Measurements from ENCODE around the gene PNPLA5. TPM values are rescaled to one million over a fixed set of nuclear protein-coding genes. Genes with fewer than 3 reads are reported as not detected.

The PNPLA5 gene
- total and polyA plus RNA-seq, 2 of the 13 experiments (the other 11 are each of a cell fraction or from before 2014, with no cell fraction given), result not detected

DNA sequence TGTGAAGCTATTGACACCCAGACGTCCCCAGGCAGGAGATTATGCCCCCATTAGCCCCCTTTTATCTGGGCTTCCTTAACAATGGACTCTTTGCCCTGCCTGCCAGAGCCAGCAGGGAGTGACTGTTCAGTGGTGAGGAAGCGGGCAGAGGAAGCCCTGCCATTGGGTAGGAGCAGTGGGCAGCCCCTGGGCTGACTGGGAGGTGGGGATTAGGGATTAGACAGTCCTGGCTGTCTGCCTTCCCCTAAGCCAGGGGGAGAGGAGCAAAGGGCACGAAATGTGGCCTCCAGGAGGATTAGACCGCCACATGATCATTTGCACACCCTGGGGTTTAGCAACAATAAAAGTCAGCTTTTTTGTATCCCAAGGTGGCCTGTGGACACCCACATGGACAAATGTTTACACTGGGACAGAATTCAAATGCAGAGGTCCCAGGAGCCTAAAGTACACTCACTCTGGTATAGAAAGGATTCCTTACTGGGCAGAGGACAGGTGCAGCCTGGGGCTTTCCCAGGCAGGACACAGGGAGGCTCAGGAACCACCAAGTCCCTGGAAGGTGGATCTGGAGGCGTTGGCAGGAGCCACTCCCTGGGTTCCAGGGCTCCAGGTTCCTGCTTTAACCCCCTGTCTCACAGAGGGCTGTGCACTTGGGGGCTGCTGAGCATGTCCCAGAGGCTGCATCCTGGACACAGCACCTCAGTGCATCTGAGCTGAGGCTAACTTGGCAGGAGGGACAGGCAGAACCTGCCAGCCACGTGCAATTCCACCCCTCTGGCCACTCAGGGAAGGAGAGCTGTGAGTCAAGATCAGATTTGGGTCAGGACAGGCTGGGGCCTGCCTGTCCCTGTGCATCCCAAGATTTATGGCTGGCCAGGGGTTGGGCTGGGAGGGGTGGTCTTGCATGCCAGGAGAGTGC is 33.9 kb upstream of the PNPLA5 start (continued):
- TF ChIP-seq, protein P1, sequence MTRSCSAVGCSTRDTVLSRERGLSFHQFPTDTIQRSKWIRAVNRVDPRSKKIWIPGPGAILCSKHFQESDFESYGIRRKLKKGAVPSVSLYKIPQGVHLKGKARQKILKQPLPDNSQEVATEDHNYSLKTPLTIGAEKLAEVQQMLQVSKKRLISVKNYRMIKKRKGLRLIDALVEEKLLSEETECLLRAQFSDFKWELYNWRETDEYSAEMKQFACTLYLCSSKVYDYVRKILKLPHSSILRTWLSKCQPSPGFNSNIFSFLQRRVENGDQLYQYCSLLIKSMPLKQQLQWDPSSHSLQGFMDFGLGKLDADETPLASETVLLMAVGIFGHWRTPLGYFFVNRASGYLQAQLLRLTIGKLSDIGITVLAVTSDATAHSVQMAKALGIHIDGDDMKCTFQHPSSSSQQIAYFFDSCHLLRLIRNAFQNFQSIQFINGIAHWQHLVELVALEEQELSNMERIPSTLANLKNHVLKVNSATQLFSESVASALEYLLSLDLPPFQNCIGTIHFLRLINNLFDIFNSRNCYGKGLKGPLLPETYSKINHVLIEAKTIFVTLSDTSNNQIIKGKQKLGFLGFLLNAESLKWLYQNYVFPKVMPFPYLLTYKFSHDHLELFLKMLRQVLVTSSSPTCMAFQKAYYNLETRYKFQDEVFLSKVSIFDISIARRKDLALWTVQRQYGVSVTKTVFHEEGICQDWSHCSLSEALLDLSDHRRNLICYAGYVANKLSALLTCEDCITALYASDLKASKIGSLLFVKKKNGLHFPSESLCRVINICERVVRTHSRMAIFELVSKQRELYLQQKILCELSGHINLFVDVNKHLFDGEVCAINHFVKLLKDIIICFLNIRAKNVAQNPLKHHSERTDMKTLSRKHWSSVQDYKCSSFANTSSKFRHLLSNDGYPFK (CRISPR knock-in tag; IDR thresholded peaks at IDR 0.05; ENCODE audit: borderline replicate concordance), result 0 out of 2 replicates have a peak, but pooled peaks have one; percentile 22
- TF ChIP-seq SOX13 (IDR thresholded peaks at IDR 0.05) (peak; percentile 84; the same call in 1 of the 2 replicates), SOX13 (CRISPR knock-in tag; conservative IDR thresholded peaks at IDR 0.05 in 1 of 2, IDR thresholded peaks at IDR 0.05 in 1 of 2) (peak in 1 of 2 experiments; percentile 88; a peak in 2 of 4 replicates), ZBTB10 (CRISPR knock-in tag; IDR thresholded peaks at IDR 0.05; ENCODE audit: borderline replicate concordance) (no peak), GFI1 (CRISPR knock-in tag; IDR thresholded peaks at IDR 0.05; ENCODE audit: borderline replicate concordance) (peak; percentile 79; the same call in 1 of the 2 replicates), NKX3-1 (CRISPR knock-in tag; IDR thresholded peaks at IDR 0.05) (no peak), HNRNPL (IDR thresholded peaks at IDR 0.05; ENCODE audit: low read depth, low read length) (peak; percentile 72; the same call in 1 of the 2 replicates), SMYD3 (CRISPR knock-in tag; IDR thresholded peaks at IDR 0.05) (no peak), MEIS1 (CRISPR knock-in tag; IDR thresholded peaks at IDR 0.05; ENCODE audit: borderline replicate concordance) (no peak), ZBTB3 (CRISPR knock-in tag; IDR thresholded peaks at IDR 0.05; ENCODE audit: borderline replicate concordance, low read depth) (no peak), HCFC1 (IDR thresholded peaks at IDR 0.05; ENCODE audit: low read depth, low read length) (no peak), CC2D1A (CRISPR knock-in tag; IDR thresholded peaks at IDR 0.05) (no peak), FOXA1 (IDR thresholded peaks at IDR 0.05) (no peak), FOXA1 (CRISPR knock-in tag; IDR thresholded peaks at IDR 0.05) (peak; percentile 62), TRIM24 (CRISPR knock-in tag; IDR thresholded peaks at IDR 0.05) (no peak), ELF3 (CRISPR knock-in tag; IDR thresholded peaks at IDR 0.05) (peak; percentile 73), ZMYM3 (CRISPR knock-in tag; IDR thresholded peaks at IDR 0.05) (no peak), KLF11 (CRISPR knock-in tag; IDR thresholded peaks at IDR 0.05) (no peak), ZNF780A (CRISPR knock-in tag; IDR thresholded peaks at IDR 0.05) (no peak), ZNF12 (CRISPR knock-in tag; IDR thresholded peaks at IDR 0.05) (no peak), MYC (CRISPR knock-in tag; IDR thresholded peaks at IDR 0.05; ENCODE audit: borderline replicate concordance) (peak; percentile 80), PCBP1 (IDR thresholded peaks at IDR 0.05; ENCODE audit: borderline replicate concordance, low read depth, low read length) (no peak), KDM5A (IDR thresholded peaks at IDR 0.05; ENCODE audit: borderline replicate concordance, low read length) (no peak), SETDB1 (CRISPR knock-in tag; IDR thresholded peaks at IDR 0.05; ENCODE audit: borderline replicate concordance) (no peak), TEAD2 (CRISPR knock-in tag; IDR thresholded peaks at IDR 0.05) (no peak), ZNF101 (CRISPR knock-in tag; IDR thresholded peaks at IDR 0.05; ENCODE audit: borderline replicate concordance, low read depth) (no peak)

Measured in HepG2 (cell line).